Osteoblast (primary cell): ENCODE data around the gene SLC25A4. TPM values are rescaled to one million over a fixed set of nuclear protein-coding genes. Genes with fewer than 3 reads are reported as not detected.

Experiments
- DNase-seq: peaks from one replicate; pipeline ENCODE4 v3.0.0; 2011; ENCODE audit warnings: low spot score, mixed read lengths; ENCODE audit not compliant: insufficient read length; ENCODE audit errors: missing footprints
- H2AFZ ChIP-seq: 2 replicates; pipeline ENCODE4 v1.6.0; 2011; ENCODE audit warnings: mild to moderate bottlenecking, low read length
- H3K27ac ChIP-seq: 2 replicates; pipeline ENCODE4 v1.5.1; 2011; ENCODE audit warnings: mild to moderate bottlenecking, low read depth, low read length, moderate library complexity
- H3K27me3 ChIP-seq: 2 replicates; pipeline ENCODE4 v1.6.0; 2012; ENCODE audit warnings: mild to moderate bottlenecking, control low read depth, inconsistent platforms, low read length, moderate library complexity; ENCODE audit not compliant: insufficient read depth
- H3K36me3 ChIP-seq: 2 replicates; pipeline ENCODE4 v1.5.1; 2011; ENCODE audit warnings: mild to moderate bottlenecking, low read length, control low read depth, moderate library complexity; ENCODE audit not compliant: insufficient read depth
- H3K4me1 ChIP-seq: 2 replicates; pipeline ENCODE4 v1.5.1; 2011; ENCODE audit warnings: mild to moderate bottlenecking, low read length, control low read depth, moderate library complexity; ENCODE audit not compliant: insufficient read depth
- H3K4me2 ChIP-seq: 2 replicates; pipeline ENCODE4 v1.6.0; 2011; ENCODE audit warnings: mild to moderate bottlenecking, low read length; ENCODE audit not compliant: insufficient read depth
- H3K4me3 ChIP-seq: fragments of 200-600 bp; sonication (generic); 3 replicates; pipeline ENCODE4 v1.5.1; 2012; ENCODE audit warnings: mild to moderate bottlenecking, low read length, inconsistent platforms; ENCODE audit not compliant: insufficient read depth
- H3K79me2 ChIP-seq: 2 replicates; pipeline ENCODE4 v1.6.0; 2012; ENCODE audit warnings: mild to moderate bottlenecking, low read length, control low read depth, inconsistent platforms; ENCODE audit not compliant: insufficient read depth
- H3K9me3 ChIP-seq: 2 replicates; pipeline ENCODE4 v1.5.1; 2011; ENCODE audit warnings: low read depth, low read length, control low read depth
- H4K20me1 ChIP-seq: 2 replicates; pipeline ENCODE4 v1.6.0; 2012; ENCODE audit warnings: mild to moderate bottlenecking, low read length, control low read depth; ENCODE audit not compliant: insufficient read depth
- CTCF ChIP-seq: IDR thresholded peaks from 2 replicates; pipeline ENCODE4 v1.5.1; 2011; ENCODE audit warnings: mild to moderate bottlenecking, low read depth, low read length, moderate library complexity; ENCODE audit errors: extremely low read depth
- total RNA-seq: library from RNA; depleted of rRNA; stranded (reverse); fragments of >200 nt; gene quantifications from 2 replicates; pipeline ENCODE4 v1.2.3, GENCODE V29; 2012

Gene SLC25A4
- total RNA-seq, 1 donor = 14.1 TPM

GRCh38 chr4:185186769-185187168, 43.7 kb downstream of the SLC25A4 start:
- H3K79me2 ChIP-seq = peaks cover 68% of the 10 kb centered on the region

GRCh38 chr4:185189606-185190305, 46.7 kb downstream of the SLC25A4 start:
- Histone ChIP-seq H3K4me1 (no peaks in the 10 kb centered on the region), H2AFZ (no peak overlapping the region), H3K9me3 (no peaks in the 10 kb centered on the region), H3K79me2 (peaks cover 71% of the 10 kb centered on the region), H3K27ac (no peak overlapping the region), H4K20me1 (peaks cover 3% of the 10 kb centered on the region), H3K4me3 (no peak overlapping the region), H3K36me3 (peaks cover 30% of the 10 kb centered on the region), H3K4me2 (no peak overlapping the region), H3K27me3 (no peaks in the 10 kb centered on the region)
- no peak for DNase-seq
- no peak for TF ChIP-seq CTCF

More at GRCh38 chr4:185186769-185187168, 43.7 kb downstream of the SLC25A4 start:
- no peak overlapping the region for H3K27ac ChIP-seq
- H3K4me3 ChIP-seq = no peak overlapping the region
- H4K20me1 ChIP-seq = peaks cover 9% of the 10 kb centered on the region
- TF ChIP-seq CTCF = no peak
- H3K36me3 ChIP-seq = peaks cover 29% of the 10 kb centered on the region
- no peak overlapping the region for H3K4me2 ChIP-seq
- H2AFZ ChIP-seq = no peak overlapping the region
- H3K9me3 ChIP-seq = no peaks in the 10 kb centered on the region
- H3K27me3 ChIP-seq = no peaks in the 10 kb centered on the region
- DNase-seq = no peak
- peaks cover 10% of the 10 kb centered on the region for H3K4me1 ChIP-seq

- Histone ChIP-seq H3K4me3 (no peak overlapping the region), H3K36me3 (peaks cover 31% of the 10 kb centered on the region), H3K27me3 (no peaks in the 10 kb centered on the region), H3K27ac (no peak overlapping the region), H3K4me1 (no peaks in the 10 kb centered on the region), H4K20me1 (peaks cover 9% of the 10 kb centered on the region), H3K79me2 (peaks cover 73% of the 10 kb centered on the region), H3K4me2 (no peak overlapping the region), H2AFZ (no peak overlapping the region), H3K9me3 (no peaks in the 10 kb centered on the region)
- no peak for TF ChIP-seq CTCF
- DNase-seq = no peak
Measured at GRCh38 chr4:185190306-185190856, 47.3 kb downstream of the SLC25A4 start.

- H2AFZ ChIP-seq = no peak overlapping the region
- H3K4me2 ChIP-seq = no peak overlapping the region
- DNase-seq = no peak
- no peaks in the 10 kb centered on the region for H3K27me3 ChIP-seq
- H3K4me1 ChIP-seq = no peaks in the 10 kb centered on the region
- H3K4me3 ChIP-seq = no peak overlapping the region
- peaks cover 30% of the 10 kb centered on the region for H3K36me3 ChIP-seq
- TF ChIP-seq CTCF = no peak
- H4K20me1 ChIP-seq = peaks cover 9% of the 10 kb centered on the region
- no peak overlapping the region for H3K27ac ChIP-seq
- H3K79me2 ChIP-seq = peaks cover 75% of the 10 kb centered on the region
- no peaks in the 10 kb centered on the region for H3K9me3 ChIP-seq
Measured at GRCh38 chr4:185192059-185192458, 49.0 kb downstream of the SLC25A4 start.
